ENCODE data around the gene LUC7L2.

DNA sequence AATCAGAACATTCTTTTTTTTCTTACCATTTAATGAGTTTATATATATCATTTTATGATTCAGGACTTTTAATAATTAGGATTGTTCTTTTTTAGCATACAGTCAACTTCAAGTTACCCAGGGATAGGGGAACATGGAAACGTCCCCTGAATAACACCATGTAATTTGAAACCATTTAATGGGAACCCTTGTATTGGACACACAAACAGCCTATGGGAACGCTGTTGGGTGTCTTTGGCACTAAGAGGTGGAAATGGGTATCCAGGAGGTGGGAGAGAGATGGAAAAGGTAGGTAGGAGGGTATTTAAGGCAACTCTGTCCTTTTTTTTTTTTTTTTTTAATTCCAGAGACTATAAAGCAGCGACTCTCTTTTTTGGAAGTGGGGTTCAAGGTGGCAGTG is 2.6 kb downstream of the LUC7L2 start:
- TF ChIP-seq, protein P1, sequence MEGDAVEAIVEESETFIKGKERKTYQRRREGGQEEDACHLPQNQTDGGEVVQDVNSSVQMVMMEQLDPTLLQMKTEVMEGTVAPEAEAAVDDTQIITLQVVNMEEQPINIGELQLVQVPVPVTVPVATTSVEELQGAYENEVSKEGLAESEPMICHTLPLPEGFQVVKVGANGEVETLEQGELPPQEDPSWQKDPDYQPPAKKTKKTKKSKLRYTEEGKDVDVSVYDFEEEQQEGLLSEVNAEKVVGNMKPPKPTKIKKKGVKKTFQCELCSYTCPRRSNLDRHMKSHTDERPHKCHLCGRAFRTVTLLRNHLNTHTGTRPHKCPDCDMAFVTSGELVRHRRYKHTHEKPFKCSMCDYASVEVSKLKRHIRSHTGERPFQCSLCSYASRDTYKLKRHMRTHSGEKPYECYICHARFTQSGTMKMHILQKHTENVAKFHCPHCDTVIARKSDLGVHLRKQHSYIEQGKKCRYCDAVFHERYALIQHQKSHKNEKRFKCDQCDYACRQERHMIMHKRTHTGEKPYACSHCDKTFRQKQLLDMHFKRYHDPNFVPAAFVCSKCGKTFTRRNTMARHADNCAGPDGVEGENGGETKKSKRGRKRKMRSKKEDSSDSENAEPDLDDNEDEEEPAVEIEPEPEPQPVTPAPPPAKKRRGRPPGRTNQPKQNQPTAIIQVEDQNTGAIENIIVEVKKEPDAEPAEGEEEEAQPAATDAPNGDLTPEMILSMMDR (IDR thresholded peaks at IDR 0.05): no peak
- TF ChIP-seq EZH2 (IDR thresholded peaks at IDR 0.05; ENCODE audit: borderline replicate concordance, insufficient read depth, low read depth, low read length, poor library complexity, severe bottlenecking): no peak

All from B cell (primary cell).